MM.1S (cell line): ENCODE measurements around the gene EEF1AKMT1.
"Not testable (repeated sequence)": the region's sequence is repeated elsewhere in the genome, so short reads cannot be mapped to it uniquely, and the experiment has no call there.

Source experiments
- DNase-seq: peaks from one replicate; pipeline ENCODE4 v3.0.0-alpha.2; 2015
- H2AFZ ChIP-seq: fragments of 300-600 bp; sonication (generic); 2 replicates; pipeline ENCODE4 v1.6.0; 2016; ENCODE audit warnings: antibody characterized with exemption, low read length
- H3F3A ChIP-seq: fragments of 300-600 bp; sonication (generic); 2 replicates; pipeline ENCODE4 v1.6.1; 2016; ENCODE audit warnings: mild to moderate bottlenecking, antibody characterized with exemption, low read length, moderate library complexity, mixed read lengths; ENCODE audit not compliant: insufficient read depth
- H3K27ac ChIP-seq: fragments of 300-600 bp; sonication (generic); 2 replicates; pipeline ENCODE4 v1.5.1; 2016; ENCODE audit warnings: mild to moderate bottlenecking, low read length
- H3K27me3 ChIP-seq: fragments of 300-600 bp; sonication (generic); replicated peaks from 2 replicates; pipeline ENCODE4 v1.6.0; 2016; ENCODE audit warnings: low read length; ENCODE audit not compliant: insufficient read depth
- H3K36me3 ChIP-seq: fragments of 300-600 bp; sonication (generic); replicated peaks from 2 replicates; pipeline ENCODE4 v1.6.1; 2016; ENCODE audit warnings: mild to moderate bottlenecking, low read length, mixed read lengths; ENCODE audit not compliant: insufficient read depth
- H3K4me1 ChIP-seq: fragments of 300-600 bp; sonication (generic); 2 replicates; pipeline ENCODE4 v1.6.1; 2016; ENCODE audit warnings: low read length, mixed read lengths
- H3K4me2 ChIP-seq: fragments of 300-600 bp; sonication (generic); 2 replicates; pipeline ENCODE4 v1.6.0; 2016; ENCODE audit warnings: low read depth, low read length
- H3K4me3 ChIP-seq: fragments of 300-600 bp; sonication (generic); 2 replicates; pipeline ENCODE4 v1.5.1; 2016; ENCODE audit warnings: low read length, mixed read lengths
- H3K79me2 ChIP-seq: fragments of 300-600 bp; sonication (generic); 2 replicates; pipeline ENCODE4 v1.6.1; 2016; ENCODE audit warnings: mixed run types, low read length, mixed read lengths
- H3K9ac ChIP-seq: fragments of 300-600 bp; sonication (generic); 2 replicates; pipeline ENCODE4 v1.6.1; 2016; ENCODE audit warnings: low read length, mixed read lengths
- H3K9me2 ChIP-seq: fragments of 300-600 bp; sonication (generic); replicated peaks from 2 replicates; pipeline ENCODE4 v1.6.1; 2016; ENCODE audit warnings: mild to moderate bottlenecking, low read length, mixed read lengths; ENCODE audit not compliant: insufficient read depth
- H3K9me3 ChIP-seq: fragments of 300-600 bp; sonication (generic); replicated peaks from 2 replicates; pipeline ENCODE4 v1.6.1; 2016; ENCODE audit warnings: mild to moderate bottlenecking, low read length, mixed read lengths; ENCODE audit not compliant: insufficient read depth
- H4K20me1 ChIP-seq: fragments of 300-600 bp; sonication (generic); 2 replicates; pipeline ENCODE4 v1.6.1; 2016; ENCODE audit warnings: mild to moderate bottlenecking, low read length, moderate library complexity, mixed read lengths; ENCODE audit not compliant: insufficient read depth
- EZH2 ChIP-seq: fragments of 300-600 bp; sonication (generic); optimal IDR thresholded peaks from 2 replicates; pipeline ENCODE3; 2017; ENCODE audit warnings: low read depth, mild to moderate bottlenecking, antibody characterized with exemption, low read length, mixed read lengths
- EZH2phosphoT487 ChIP-seq: fragments of 300-600 bp; sonication (generic); IDR thresholded peaks from 2 replicates; pipeline ENCODE4 v1.6.1; 2018; ENCODE audit warnings: antibody characterized with exemption, low read length
- TF ChIP-seq, protein P1 (sequence below): fragments of 300-600 bp; sonication (generic); IDR thresholded peaks from 2 replicates; pipeline ENCODE4 v1.5.1; 2016; ENCODE audit warnings: antibody characterized with exemption, low read length, mixed read lengths

Gene EEF1AKMT1

DNA sequence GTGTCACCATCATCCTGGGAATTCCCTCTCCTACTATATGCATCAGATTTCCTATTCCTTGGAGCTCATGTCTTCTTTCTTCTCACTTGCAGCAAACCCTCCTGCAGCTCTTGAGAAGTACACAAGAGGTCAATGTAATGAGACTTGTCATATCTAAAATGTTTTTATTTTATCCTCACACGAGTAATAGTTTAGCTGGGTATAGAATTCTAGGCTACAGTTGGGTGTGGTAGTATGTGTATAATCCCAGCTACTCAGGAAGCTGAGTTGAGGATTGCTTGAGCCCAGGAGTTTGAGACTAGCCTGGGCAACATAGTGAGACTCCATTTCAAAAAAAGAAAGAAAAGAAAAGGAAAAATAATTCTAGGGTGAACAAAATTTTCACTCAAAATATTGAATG lies 24.4 kb downstream of the EEF1AKMT1 start:
- Histone ChIP-seq H2AFZ (no peak overlapping the region), H3K9ac (no peak overlapping the region), H3K27me3 (no peaks in the 10 kb centered on the region), H3K27ac (no peak overlapping the region), H3K79me2 (no peaks in the 10 kb centered on the region), H3K36me3 (no peaks in the 10 kb centered on the region), H3K4me3 (no peak overlapping the region), H3K4me1 (no peaks in the 10 kb centered on the region), H3K4me2 (no peak overlapping the region), H3K9me2 (no peaks in the 10 kb centered on the region), H3K9me3 (no peaks in the 10 kb centered on the region), H3F3A (no peaks in the 10 kb centered on the region), H4K20me1 (no peaks in the 10 kb centered on the region)
- TF ChIP-seq, protein P1, sequence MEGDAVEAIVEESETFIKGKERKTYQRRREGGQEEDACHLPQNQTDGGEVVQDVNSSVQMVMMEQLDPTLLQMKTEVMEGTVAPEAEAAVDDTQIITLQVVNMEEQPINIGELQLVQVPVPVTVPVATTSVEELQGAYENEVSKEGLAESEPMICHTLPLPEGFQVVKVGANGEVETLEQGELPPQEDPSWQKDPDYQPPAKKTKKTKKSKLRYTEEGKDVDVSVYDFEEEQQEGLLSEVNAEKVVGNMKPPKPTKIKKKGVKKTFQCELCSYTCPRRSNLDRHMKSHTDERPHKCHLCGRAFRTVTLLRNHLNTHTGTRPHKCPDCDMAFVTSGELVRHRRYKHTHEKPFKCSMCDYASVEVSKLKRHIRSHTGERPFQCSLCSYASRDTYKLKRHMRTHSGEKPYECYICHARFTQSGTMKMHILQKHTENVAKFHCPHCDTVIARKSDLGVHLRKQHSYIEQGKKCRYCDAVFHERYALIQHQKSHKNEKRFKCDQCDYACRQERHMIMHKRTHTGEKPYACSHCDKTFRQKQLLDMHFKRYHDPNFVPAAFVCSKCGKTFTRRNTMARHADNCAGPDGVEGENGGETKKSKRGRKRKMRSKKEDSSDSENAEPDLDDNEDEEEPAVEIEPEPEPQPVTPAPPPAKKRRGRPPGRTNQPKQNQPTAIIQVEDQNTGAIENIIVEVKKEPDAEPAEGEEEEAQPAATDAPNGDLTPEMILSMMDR = no peak
- TF ChIP-seq EZH2 (no peak), EZH2phosphoT487 (no peak)
- DNase-seq = no peak

DNA sequence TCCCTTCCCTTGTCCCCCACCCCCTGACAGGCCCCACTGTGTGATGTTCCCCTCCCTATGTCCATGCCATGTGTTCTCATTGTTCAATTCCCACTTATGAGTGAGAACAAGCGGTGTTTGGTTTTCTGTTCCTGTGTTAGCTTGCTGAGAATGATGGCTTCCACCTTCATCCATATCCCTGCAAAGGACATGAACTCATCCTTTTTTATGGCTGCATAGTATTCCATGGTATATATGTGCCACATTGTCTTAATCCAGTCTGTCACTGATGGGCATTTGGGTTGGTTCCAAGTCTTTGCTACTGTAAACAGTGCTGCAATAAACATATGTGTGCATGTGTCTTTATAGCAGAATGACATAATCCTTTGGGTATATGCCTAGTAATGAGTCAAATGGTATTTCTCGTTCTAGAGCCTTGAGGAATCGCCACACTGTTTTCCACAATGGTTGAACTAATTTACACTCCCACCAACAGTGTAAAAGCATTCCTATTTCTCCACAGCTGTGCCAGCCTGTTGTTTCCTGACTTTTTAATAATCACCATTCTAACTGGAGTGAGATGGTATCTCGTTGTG lies 29.8 kb downstream of the EEF1AKMT1 start:
- not testable (repeated sequence) for H3K9me2 ChIP-seq, H3K9ac ChIP-seq, H3F3A ChIP-seq, H4K20me1 ChIP-seq, H2AFZ ChIP-seq, H3K4me1 ChIP-seq, H3K36me3 ChIP-seq, DNase-seq, H3K9me3 ChIP-seq, H3K4me3 ChIP-seq, H3K4me2 ChIP-seq, H3K27me3 ChIP-seq, H3K27ac ChIP-seq, H3K79me2 ChIP-seq

DNA sequence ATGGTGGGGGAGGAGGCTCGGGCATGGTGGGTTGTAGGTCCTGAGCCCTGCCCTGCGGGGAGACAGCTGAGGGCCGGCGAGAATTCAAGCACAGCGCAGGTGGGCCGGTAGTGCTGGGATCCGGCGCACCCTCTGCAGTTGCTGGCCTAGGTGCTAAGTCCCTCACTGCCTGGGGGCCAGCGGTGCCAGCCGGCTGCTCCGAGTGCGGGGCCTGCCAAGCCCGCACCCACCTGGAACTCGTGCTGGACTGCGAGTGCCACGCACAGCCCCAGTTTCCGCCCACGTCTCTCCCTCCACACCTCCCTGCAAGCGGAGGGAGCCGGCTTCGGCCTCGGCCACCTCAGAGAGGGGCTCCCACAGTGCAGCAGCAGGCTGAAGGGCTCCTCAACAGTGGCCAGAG lies 33.7 kb downstream of the EEF1AKMT1 start:
- H3K27me3 ChIP-seq = no peaks in the 10 kb centered on the region
- no peak overlapping the region for H3K27ac ChIP-seq
- no peak overlapping the region for H3K4me3 ChIP-seq
- H3K4me1 ChIP-seq = no peaks in the 10 kb centered on the region
- no peaks in the 10 kb centered on the region for H4K20me1 ChIP-seq
- H3K9me2 ChIP-seq = no peaks in the 10 kb centered on the region
- no peak overlapping the region for H3K9ac ChIP-seq
- no peak for DNase-seq
- H2AFZ ChIP-seq = no peak overlapping the region
- no peaks in the 10 kb centered on the region for H3F3A ChIP-seq
- no peaks in the 10 kb centered on the region for H3K36me3 ChIP-seq
- no peaks in the 10 kb centered on the region for H3K9me3 ChIP-seq
- H3K79me2 ChIP-seq = no peaks in the 10 kb centered on the region
- H3K4me2 ChIP-seq = no peak overlapping the region
- TF ChIP-seq EZH2 (no peak), EZH2phosphoT487 (no peak)
- TF ChIP-seq, protein P1 = no peak

DNA sequence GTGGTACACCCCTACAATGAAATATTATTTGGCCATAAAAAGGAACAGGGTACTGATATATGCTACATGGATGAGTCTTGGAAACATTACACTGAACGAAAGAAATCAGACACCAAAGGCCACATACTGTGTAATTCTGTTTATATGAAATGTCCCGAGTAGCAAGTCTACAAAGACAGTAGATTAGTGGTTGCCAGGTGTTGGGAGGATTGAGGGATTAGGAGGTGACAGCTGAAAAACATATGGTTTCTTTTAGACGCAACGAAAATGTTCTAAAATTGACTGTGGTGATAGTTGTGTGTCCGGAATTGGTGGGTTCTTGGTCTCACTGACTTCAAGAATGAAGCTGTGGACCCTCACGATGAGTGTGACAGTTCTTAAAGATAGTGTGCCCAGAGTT lies 35.1 kb downstream of the EEF1AKMT1 start:
- no peaks in the 10 kb centered on the region for H3K9me3 ChIP-seq
- H3K9ac ChIP-seq = no peak overlapping the region
- TF ChIP-seq EZH2phosphoT487 = no peak
- no peak overlapping the region for H3K27ac ChIP-seq
- no peaks in the 10 kb centered on the region for H3K79me2 ChIP-seq
- H3K4me1 ChIP-seq = no peaks in the 10 kb centered on the region
- no peaks in the 10 kb centered on the region for H3K9me2 ChIP-seq
- H3K27me3 ChIP-seq = no peaks in the 10 kb centered on the region
- no peak overlapping the region for H3K4me3 ChIP-seq
- no peak overlapping the region for H3K4me2 ChIP-seq
- H3F3A ChIP-seq = no peaks in the 10 kb centered on the region
- H3K36me3 ChIP-seq = no peaks in the 10 kb centered on the region
- DNase-seq = no peak
- H4K20me1 ChIP-seq = no peaks in the 10 kb centered on the region
- no peak overlapping the region for H2AFZ ChIP-seq
